HFF-Myc (cell line): ENCODE results near the gene EFS.

Experiments used
- DNase-seq: peaks from one replicate; pipeline ENCODE4 v3.0.0-alpha.2; 2011; ENCODE audit warnings: low read depth; ENCODE audit errors: extremely low read depth
- H3K4me3 ChIP-seq: replicated peaks from 2 replicates; pipeline ENCODE4 v1.5.1; 2011; ENCODE audit warnings: low read depth, mild to moderate bottlenecking, control low read depth, low read length
- CTCF ChIP-seq: IDR thresholded peaks from 2 replicates; pipeline ENCODE4 v1.5.1; 2012; ENCODE audit warnings: mild to moderate bottlenecking, low read depth, low read length, control low read depth; ENCODE audit errors: missing control alignments

EFS gene

GRCh38 chr14:23382731-23383440 is 17.9 kb upstream of the EFS start:
- no peak for DNase-seq
- no peak for TF ChIP-seq CTCF

GRCh38 chr14:23382276-23382675 is 17.3 kb upstream of the EFS start:
- TF ChIP-seq CTCF, result no peak
- H3K4me3 ChIP-seq, result no peak overlapping the region

More at GRCh38 chr14:23382731-23383440, 17.9 kb upstream of the EFS start:
- no peak overlapping the region for H3K4me3 ChIP-seq

GRCh38 chr14:23381871-23382270 is 16.9 kb upstream of the EFS start:
- no peak overlapping the region for H3K4me3 ChIP-seq
- no peak for DNase-seq
- TF ChIP-seq CTCF, result no peak

More at GRCh38 chr14:23382276-23382675, 17.3 kb upstream of the EFS start:
- no peak for DNase-seq

GRCh38 chr14:23380976-23381375 is 16.0 kb upstream of the EFS start:
- no peak overlapping the region for H3K4me3 ChIP-seq
- TF ChIP-seq CTCF, result no peak
- no peak for DNase-seq

- no peak for DNase-seq
- no peak for TF ChIP-seq CTCF
- H3K4me3 ChIP-seq, result no peak overlapping the region
Measured at GRCh38 chr14:23380197-23380914, 15.4 kb upstream of the EFS start.

GRCh38 chr14:23379366-23380196 is 14.6 kb upstream of the EFS start:
- peak; percentile 98 for TF ChIP-seq CTCF
- no peak overlapping the region for H3K4me3 ChIP-seq

More at GRCh38 chr14:23379366-23380196, 14.6 kb upstream of the EFS start:
- DNase-seq, result no peak
